ENCODE data around the gene PCK2. TPM values are rescaled to one million over a fixed set of nuclear protein-coding genes. Genes with fewer than 3 reads are reported as not detected.

PCK2 gene
- total and polyA plus RNA-seq, 2 of the 13 experiments (the other 11 are each of a cell fraction or from before 2014, with no cell fraction given) = 129 to 272 TPM

DNA sequence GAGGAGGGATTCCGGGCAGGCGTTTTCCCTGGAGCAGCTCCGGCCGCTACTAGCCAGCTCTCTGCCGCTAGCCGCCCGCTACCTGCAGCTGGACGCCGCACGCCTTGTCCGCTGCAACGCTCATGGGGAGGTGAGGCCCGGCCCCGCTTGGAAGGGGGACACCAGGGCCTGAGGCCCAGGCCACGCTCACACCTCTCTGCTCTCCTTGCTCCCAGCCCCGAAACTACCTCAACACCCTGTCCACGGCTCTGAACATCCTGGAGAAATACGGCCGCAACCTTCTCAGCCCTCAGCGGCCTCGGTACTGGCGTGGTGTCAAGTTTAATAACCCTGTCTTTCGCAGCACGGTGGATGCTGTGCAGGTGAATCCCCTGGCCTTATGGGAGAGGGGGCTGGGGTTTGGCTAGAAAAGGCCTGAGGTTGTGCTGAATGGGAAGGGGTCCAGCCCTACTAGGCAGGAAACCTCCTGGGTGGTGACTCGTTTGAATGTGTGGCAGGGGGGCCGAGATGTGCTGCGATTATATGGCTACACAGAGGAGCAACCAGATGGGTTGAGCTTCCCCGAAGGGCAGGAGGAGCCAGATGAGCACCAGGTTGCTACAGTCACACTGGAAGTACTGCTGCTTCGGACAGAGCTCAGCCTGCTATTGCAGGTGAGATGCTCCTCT is 53.8 kb downstream of the PCK2 start (continued):
- no peak for TF ChIP-seq DZIP1 (CRISPR knock-in tag; IDR thresholded peaks at IDR 0.05)
- no peak for TF ChIP-seq ZNF431 (CRISPR knock-in tag; IDR thresholded peaks at IDR 0.05; ENCODE audit: borderline replicate concordance, low read depth)
- no peak for TF ChIP-seq EP300 (IDR thresholded peaks at IDR 0.05; ENCODE audit: low read depth in 2 of 2, low read length in 2 of 2)
- no peak for TF ChIP-seq EP300 (CRISPR knock-in tag; IDR thresholded peaks at IDR 0.05; ENCODE audit: borderline replicate concordance)
- TF ChIP-seq MEIS1 (CRISPR knock-in tag; IDR thresholded peaks at IDR 0.05; ENCODE audit: borderline replicate concordance) = 0 out of 2 replicates have a peak, but pooled peaks have one; percentile 36
- TF ChIP-seq, protein P1, sequence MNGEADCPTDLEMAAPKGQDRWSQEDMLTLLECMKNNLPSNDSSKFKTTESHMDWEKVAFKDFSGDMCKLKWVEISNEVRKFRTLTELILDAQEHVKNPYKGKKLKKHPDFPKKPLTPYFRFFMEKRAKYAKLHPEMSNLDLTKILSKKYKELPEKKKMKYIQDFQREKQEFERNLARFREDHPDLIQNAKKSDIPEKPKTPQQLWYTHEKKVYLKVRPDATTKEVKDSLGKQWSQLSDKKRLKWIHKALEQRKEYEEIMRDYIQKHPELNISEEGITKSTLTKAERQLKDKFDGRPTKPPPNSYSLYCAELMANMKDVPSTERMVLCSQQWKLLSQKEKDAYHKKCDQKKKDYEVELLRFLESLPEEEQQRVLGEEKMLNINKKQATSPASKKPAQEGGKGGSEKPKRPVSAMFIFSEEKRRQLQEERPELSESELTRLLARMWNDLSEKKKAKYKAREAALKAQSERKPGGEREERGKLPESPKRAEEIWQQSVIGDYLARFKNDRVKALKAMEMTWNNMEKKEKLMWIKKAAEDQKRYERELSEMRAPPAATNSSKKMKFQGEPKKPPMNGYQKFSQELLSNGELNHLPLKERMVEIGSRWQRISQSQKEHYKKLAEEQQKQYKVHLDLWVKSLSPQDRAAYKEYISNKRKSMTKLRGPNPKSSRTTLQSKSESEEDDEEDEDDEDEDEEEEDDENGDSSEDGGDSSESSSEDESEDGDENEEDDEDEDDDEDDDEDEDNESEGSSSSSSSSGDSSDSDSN (CRISPR knock-in tag; IDR thresholded peaks at IDR 0.05) = peak; percentile 68; the same call in 1 of the 2 replicates
- 0 out of 2 replicates have a peak, but pooled peaks have one; percentile 67 for TF ChIP-seq CERS6 (CRISPR knock-in tag; IDR thresholded peaks at IDR 0.05)
- no peak for TF ChIP-seq ZNF318 (CRISPR knock-in tag; IDR thresholded peaks at IDR 0.05)
- TF ChIP-seq, protein P2, sequence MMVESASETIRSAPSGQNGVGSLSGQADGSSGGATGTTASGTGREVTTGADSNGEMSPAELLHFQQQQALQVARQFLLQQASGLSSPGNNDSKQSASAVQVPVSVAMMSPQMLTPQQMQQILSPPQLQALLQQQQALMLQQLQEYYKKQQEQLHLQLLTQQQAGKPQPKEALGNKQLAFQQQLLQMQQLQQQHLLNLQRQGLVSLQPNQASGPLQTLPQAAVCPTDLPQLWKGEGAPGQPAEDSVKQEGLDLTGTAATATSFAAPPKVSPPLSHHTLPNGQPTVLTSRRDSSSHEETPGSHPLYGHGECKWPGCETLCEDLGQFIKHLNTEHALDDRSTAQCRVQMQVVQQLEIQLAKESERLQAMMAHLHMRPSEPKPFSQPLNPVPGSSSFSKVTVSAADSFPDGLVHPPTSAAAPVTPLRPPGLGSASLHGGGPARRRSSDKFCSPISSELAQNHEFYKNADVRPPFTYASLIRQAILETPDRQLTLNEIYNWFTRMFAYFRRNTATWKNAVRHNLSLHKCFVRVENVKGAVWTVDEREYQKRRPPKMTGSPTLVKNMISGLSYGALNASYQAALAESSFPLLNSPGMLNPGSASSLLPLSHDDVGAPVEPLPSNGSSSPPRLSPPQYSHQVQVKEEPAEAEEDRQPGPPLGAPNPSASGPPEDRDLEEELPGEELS (CRISPR knock-in tag; IDR thresholded peaks at IDR 0.05) = no peak
- TF ChIP-seq, protein P3, sequence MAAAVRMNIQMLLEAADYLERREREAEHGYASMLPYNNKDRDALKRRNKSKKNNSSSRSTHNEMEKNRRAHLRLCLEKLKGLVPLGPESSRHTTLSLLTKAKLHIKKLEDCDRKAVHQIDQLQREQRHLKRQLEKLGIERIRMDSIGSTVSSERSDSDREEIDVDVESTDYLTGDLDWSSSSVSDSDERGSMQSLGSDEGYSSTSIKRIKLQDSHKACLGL (CRISPR knock-in tag; IDR thresholded peaks at IDR 0.05) = peak; percentile 72
